Stimulated activated CD8-positive, alpha-beta memory T cell treated with anti-CD3 and anti-CD28 coated beads, Interleukin-7, amount 100 ng/mL, for 48 hours (primary cell): ENCODE results near the gene MLXIPL.
"Not testable (repeated sequence)": the region's sequence is repeated elsewhere in the genome, so short reads cannot be mapped to it uniquely, and the experiment has no call there.

ENCODE experiments used
- DNase-seq, 2 donors: peaks; one replicate each; pipeline ENCODE4 v3.0.0-alpha.2; 2020; ENCODE audit warnings: low read depth in 1 of 2; ENCODE audit errors: extremely low read depth in 1 of 2

MLXIPL gene

GRCh38 chr7:73613954-73614735, 10.2 kb downstream of the MLXIPL start:
- no peak for DNase-seq

GRCh38 chr7:73612598-73613269, 11.6 kb downstream of the MLXIPL start:
- DNase-seq, result no peak

- DNase-seq, result no peak
Measured at GRCh38 chr7:73611017-73611555, 13.2 kb downstream of the MLXIPL start.

DNA sequence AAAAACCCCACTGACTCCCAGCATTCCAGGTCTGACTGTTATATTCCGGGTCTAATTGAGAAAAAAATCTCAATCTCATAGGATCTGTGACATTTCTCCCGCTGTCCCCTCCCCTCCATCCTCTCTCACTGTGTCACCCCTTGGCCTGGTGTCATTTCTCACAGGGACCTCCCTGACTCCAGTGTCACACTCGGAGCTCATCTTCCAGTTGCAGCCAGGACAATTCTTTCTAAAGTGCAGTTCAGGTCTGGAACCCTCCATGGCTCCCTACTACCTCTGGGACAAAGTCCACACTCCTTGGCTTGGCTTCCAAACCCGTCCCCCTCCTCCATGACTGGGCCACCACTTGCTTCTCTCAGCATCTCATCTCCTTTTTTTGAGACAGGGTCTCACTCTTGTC, 14.2 kb downstream of the MLXIPL start:
- no peak for DNase-seq

DNA sequence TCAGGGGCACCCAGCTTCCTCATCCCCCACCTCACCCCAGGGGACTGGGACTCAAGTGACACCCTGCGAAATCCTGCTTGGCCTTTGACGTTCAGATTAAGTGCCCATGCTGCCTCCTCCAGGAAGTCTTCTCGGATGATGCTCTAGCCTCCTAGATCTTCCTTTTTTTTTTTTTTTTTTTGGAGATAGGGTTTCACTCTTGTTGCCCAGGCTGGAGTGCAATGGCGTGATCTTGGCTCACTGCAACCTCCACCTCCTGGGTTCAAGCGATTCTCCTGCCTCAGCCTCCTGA, 16.7 kb downstream of the MLXIPL start:
- DNase-seq, result not testable (repeated sequence)

DNA sequence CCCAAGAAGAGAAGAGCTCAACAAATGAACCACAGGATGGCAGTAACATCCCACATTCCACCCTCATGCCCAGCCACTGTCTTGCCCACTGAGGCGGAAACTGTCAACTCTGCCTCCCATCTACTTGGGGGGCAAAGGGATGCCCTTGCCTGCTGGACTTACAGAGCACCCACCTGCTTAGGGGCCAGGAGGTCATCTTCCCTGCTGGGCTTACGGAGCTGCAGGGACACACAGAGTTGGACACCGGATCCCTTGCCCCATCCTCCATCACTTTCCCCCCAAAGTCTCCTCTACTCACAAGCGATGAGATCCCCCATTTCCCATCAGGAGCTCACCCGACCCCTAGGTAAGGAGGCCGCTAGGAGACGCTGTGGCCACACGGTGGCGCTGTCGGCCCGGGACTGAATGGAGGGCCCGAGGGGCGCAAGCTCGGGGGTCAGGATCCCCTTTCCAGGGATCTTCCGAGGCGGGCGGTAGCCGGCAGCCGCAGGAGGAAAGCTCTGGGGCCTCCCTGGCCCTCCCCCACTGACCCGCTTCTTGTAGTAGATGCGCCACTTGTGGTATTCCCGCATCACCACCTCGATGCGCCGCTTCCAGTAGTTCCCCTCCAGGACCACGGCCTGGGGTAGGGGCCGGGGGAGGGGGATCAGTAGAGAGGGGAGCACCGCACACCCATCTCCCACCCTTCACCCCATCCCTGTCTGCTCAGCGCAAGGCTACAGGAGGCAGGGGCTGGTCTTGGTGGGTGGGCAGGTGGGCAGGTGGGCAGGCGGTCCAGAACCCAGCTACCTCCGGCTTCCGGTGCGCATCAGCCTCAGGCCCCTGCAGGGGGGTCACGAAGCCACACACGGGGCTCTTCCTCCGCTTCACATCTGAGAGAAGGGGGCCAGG, 17.3 kb downstream of the MLXIPL start:
- DNase-seq, result peak; percentile 18 to 19

DNA sequence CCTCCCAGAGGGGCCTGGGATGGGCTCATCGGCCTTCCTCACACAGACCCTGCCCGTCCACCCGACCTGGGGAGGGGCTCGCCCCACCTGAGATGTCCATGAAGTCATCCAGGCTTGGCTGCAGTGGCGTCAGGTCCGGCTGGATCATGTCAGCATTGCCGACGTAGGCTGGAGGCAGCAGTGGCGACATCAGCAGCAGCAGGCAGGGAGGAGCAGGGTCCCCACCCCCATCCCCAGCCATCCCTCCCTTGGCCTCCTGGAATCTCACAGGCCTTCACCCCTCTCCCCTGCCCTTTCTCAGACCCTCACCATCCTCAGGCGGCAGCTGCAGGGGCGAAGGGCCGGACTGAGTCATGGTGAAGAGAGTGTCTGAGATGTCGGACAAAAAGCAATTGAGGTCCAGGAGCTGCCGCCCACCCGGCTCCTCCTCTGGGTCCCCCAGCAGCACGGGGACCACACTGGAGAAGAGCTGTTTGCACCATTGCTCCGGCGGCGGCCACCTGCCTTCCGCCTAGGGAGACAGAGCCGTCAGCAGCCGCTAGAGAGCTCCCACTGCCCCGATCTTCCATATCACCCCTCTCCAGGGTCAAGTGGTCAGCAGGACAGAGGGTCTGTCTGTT, 18.6 kb downstream of the MLXIPL start:
- DNase-seq, result no peak

DNA sequence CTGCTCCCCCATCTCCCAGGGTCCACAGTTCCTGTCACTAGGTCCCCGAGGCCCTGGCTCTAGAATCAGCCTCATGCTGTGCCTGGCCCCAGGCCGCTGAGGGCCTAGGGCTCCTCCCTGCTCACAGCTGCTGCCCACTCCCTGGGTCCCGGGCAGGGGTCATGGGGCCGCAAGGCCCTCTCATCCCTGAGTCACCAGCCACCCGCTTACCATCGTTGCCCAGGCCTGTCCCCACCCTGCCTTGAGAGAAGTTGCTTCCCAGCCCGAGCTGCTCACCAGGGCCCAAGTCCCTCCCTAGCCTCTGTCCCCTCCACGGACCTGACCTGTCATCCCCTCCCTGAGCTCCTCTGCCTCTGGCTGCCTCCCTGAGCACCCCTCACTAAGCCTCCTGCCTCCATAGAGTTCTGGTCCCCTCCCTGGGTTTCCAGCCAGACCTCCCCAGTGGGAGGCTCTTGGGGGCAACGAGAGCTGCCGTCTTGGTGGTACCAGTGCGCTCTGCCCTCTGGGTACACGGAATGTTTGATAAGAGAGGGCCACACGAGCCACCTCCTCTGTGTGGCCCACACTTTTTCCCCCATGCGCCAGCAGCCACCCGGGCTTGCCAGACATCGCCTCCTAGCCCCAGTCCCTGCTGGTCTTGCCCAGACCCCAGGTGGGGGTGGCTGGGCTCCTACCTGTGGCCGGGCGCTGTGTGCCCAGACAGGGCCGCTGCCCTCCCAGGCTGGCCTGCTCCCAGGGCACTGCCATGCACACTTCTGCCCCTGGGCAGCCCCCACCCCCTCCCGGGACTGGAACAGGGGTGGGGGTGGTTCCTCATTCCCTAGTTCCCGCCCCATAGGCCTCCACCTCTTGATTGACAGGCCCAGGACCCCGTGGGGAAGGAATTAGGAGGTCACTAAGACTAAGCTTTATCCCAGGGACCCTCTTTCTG, 21.3 kb downstream of the MLXIPL start:
- no peak for DNase-seq

- DNase-seq, result no peak
Measured at GRCh38 chr7:73599916-73600315, 24.4 kb downstream of the MLXIPL start.

DNA sequence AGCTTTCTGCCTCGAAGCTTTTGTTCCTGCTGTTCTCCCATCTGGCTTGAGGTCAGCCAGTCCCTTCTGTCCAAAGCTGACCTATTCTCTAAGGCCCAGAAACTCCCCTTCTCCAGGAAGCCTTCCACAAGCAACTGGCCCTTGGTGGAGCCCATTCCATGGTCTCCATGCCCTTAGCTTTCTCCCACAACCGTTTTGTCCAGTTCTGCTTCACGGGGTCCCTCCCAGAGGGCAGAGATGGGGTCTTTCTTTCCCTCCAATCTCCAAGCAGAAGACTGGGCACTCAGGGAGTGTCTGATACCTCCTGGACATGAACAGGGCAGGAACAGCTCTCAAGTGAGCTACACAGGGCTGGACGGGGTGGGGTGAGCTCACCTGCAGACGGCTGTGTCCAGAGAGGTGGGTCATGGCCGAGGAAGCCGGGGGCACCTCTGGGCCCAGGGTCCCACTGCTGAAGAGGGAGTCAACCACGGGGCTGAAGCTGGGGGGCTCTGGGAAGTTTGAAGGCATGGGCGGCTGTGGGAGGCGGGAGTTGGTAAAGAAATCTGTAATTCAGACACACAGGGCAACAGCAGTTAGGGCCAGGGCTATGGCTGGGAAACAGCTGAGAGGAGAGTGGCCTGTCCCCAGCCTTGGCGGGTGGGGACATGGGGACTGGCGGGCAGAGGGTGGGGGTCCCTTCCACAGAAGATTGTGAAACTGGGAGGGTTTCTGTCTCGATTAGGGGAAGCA, 25.0 kb downstream of the MLXIPL start:
- DNase-seq, result no peak

DNA sequence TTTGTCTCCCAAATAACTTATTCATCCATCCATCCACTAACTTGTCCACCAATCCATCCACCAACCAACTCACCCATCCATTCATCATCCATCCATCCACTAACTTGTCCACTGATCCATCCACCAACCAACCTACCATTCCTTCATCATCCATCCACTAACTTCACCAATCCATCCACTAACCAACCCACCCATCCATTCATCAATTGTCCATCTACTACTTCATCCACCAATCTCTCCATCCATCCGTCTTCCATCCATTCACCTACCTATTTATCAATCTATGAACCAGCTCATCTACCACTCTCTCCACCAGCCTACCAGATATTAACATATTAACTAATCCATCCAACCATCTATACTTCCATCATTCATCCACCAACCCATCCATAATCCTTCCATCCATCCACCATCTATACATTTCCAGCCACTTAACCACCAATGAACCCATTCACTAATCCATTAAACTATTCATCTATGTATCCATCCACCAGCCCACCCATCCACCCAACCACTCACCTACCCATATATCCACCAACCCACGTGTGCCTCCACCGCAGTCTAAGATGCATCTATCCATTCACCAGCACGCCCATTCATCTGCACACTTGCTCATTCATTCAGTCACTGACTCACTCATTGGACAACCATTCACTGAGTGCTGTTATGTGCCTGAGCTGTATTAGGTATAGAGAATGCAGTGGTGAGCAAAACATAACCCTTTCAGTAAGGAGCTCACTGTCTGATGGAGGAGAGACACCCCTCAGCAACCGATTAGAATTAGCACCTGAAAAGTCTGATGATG, 26.1 kb downstream of the MLXIPL start:
- DNase-seq, result no peak

- no peak for DNase-seq
Measured at GRCh38 chr7:73596191-73597065, 27.9 kb downstream of the MLXIPL start.

DNA sequence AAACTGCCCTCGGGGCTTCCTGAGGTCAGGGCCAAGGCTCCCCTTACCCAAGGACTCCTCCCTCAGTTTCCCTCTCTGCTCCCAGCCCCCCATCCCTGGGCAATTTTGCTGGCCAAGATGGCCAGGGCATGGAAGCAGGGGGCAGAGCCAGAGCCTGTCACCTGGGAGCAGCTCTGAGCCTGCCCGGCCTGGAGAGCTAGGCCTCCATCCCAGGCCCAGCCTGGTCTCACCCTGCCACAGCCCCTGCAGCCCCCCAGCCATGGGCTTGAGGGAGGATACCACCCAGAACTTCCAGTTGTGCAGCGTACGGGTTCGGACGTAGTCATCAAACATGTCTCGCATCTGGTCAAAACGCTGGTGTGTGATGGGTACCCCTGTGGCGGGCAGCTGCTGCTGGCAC, 29.0 kb downstream of the MLXIPL start:
- no peak for DNase-seq

GRCh38 chr7:73593207-73594045, 30.9 kb downstream of the MLXIPL start:
- DNase-seq, result no peak

GRCh38 chr7:73586911-73587310, 37.4 kb downstream of the MLXIPL start:
- DNase-seq, result no peak

DNA sequence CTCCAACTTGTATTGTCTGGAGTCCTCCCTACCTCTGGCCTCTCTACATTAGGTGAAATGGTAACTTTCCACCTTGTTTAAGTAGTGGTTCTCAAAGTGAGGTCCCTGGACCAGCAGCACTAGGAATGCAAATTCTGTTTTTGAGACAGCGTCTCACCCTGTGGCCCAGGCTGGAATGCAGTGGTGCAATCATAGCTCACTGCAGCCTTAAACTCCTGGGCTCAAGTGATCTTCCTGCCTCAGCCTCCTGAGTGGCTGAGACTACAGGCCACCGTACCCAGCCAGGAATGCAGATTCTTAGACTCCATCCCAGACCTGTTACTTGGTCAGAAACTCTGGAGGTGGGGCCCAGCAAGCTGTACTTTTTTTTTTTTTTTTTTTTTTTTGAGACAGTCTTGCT, 39.1 kb downstream of the MLXIPL start:
- no peak for DNase-seq
